Measurements from ENCODE around the gene NTN5.
"Not testable (repeated sequence)": the region's sequence is repeated elsewhere in the genome, so short reads cannot be mapped to it uniquely, and the experiment has no call there.

NTN5 gene

GRCh38 chr19:48642862-48643261, 30.0 kb downstream of the NTN5 start:
- no peak for DNase-seq

- DNase-seq, result no peak
Measured at GRCh38 chr19:48641850-48642249, 31.0 kb downstream of the NTN5 start.

DNA sequence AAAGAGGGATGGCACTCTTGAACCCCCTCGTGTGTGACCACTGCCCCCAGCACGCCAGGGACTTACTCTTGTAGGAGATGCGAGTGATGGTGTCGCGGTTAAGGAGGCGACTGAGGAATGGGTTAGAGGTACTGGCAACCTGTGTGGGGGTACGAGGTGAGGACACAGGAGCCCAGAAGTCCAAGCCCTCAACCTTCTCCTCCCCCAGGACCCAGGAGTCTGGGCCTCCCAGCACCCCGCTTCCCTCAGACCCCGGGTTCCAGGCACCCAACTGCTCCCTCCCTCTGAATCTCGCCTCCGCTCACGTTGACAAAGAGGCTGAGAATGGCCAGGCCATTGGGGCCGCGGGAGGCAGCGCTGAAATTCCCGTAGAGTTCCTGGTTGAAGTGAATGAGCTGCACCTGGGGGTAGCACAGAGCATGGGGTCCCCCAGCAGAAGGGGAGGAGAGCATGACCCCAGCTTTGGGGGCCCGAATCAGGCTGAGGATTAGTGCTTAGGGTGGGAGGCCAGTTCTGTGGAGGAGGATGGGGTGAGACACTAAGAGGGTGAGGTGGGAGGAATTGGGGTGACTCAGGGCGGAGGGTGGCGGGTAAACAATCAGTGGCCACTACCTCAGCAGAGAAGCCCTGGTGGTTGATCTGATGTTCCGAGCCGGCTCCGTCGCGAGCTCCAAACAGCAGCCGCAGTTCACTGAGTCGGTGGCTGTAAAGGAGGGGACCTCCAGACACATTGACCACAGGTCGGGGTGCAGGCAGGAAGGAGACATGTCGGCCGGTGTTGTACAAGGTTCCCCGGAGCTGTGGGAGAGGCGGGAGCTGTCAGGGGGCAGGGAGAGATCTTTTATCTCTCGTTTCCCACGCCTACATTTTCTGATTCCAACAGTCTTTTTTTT, 33.1 kb downstream of the NTN5 start:
- DNase-seq, result no peak

- no peak for DNase-seq
Measured at GRCh38 chr19:48638831-48639381, 33.9 kb downstream of the NTN5 start.

DNA sequence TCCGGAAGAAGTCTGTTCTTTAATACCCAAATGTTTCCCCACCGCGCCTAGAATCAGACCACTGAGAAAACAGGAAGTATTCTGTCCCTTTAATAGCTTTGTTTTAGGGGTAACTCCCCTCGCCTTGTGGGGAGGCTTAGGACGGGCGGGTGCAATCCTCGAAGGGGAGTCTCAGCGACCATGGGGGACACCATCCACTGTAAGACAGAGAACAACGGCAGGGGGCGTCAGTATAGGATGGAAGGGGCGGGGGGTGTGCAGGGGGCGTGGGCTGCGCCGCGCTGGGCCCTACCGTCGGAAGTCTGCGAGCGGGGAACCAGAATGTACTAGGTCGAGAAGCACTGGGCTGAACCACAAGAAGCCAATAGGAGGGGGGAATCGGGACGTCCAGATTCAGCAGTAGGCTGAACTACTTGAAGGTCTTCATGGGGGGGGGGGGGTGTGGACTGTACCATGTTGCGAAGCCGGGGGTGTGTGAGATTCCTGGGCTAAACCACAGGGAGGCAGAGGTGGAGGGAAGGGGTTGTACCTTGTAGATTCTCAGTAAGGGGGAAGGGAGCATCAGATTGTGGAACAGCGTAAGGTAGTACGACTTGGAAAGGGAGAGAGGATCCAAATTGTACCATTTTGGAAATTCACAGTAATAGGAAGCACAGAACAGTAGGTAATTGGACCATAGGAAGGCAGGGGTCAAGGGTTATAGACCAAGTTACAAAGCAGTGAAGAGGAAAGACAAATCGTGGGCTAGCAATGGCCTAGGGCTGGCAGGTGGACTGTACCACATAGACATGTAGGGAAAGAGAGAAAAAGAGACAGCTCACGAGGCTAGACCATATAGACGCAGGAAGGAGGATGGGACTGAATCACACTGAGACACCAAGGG, 34.6 kb downstream of the NTN5 start:
- DNase-seq, result peak; percentile 96

DNA sequence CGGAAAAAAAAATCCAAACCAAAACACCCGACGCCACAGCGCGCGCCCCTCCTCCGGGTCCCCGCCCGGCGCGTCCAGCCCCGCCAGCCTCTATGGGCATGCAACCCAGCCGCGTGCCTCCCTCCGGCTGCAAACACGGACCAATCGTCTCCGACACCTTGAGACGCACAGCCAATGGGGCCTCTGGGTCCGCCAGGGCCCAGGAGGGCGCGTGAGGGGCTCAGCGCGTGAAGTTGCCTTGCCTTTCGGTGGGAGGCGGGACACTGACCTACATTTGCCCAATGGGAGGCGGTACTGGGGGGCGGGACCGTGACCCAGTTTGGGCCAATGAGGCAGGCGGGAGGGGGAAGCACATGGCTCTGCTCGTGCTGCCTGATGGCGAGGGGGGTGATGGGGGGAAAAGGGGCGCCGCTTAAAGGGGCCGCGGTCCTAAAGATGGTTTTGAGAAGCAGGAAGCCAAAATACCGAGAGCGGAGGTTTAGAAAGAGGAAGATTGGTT, 35.3 kb downstream of the NTN5 start:
- peak; percentile 98 for DNase-seq

- peak; percentile 35 for DNase-seq
Measured at GRCh38 chr19:48636859-48637448, 35.9 kb downstream of the NTN5 start, which contains the start of gene DBP. Gene DBP, minus strand, starts transcription at chr19:48637379. Its CDS starts 385 bp downstream, at chr19:48636994.

GRCh38 chr19:48635966-48636858, 36.6 kb downstream of the NTN5 start:
- DNase-seq, result no peak

GRCh38 chr19:48635263-48635965, 37.4 kb downstream of the NTN5 start:
- peak; percentile 70 for DNase-seq

- peak; percentile 89 for DNase-seq
Measured at GRCh38 chr19:48634424-48635262, 38.2 kb downstream of the NTN5 start.

DNA sequence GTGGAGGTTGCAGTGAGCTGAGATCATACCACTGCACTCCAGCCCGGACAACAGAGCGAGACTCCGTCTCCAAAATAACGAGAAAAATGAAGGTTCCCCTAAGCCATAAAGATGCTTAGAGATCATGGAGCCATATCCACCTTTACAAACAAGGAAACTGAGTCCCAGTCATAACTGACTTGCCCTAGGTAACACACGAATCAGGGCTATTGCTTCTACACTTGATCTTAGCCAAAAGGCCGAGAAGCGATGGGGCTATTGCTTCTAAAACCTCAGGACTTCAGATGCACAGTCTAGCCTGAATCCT, 38.8 kb downstream of the NTN5 start:
- DNase-seq, result no peak

- no peak for DNase-seq
Measured at GRCh38 chr19:48633148-48634035, 39.4 kb downstream of the NTN5 start.

DNA sequence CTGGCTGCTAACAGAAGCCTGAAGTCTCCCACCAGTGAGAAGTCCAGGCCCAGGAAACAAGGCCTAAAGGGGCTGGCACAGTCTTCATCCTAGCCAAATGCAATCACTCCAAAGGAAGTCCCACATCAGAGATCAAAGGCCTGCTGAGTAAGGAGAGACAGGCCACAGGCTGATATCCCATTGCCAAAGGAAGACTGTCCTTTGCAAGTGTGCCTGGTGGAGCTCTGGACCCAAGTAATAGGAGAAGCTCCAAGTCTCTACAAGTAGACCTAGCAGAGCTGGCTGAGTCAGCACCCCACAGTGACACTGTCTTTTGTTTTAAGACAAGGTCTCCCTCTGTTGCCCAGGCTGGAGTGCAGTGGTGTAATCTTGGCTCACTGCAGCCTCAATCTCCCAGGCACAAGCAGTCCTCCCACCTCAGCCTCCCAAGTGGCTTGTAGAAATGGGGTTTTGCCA, 40.1 kb downstream of the NTN5 start:
- no peak for DNase-seq

DNA sequence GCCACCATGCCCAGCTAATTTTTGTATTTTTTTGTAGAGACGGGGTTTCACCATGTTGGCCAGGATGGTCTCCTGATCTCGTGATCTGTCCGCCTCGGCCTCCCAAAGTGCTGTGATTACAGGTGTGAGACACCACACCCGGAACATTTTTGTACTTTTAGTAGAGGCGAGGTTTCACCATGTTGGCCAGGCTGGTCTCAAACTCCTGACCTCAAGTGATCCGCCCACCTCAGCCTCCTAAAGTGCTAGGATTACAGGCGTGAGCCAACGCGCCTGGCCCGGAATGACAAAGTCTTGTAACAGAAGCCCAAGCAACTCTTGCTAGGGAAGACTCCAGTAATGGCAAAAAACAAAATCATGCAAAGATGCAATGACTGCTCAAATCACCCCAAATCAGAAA, 40.5 kb downstream of the NTN5 start:
- not testable (repeated sequence) for DNase-seq

DNA sequence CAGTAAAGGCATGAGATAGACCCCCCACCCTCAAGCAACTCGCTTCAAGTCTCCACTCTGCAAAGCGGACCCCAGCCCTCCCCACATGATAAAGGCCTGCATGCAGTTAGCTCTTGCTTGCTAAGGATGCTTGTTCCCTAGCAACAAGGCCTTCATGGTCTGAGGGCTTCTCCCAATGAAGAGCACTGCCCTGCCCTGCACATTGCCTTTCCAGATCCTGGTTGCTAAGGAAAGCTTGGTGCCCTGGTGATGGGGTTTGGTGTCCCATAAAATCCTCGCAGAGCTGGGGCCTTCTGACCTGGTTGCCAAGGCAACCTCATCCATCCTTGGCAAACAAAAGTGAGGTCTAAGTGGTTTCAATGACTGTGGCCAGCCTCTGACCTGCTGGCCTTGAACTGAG, 41.6 kb downstream of the NTN5 start:
- DNase-seq, result no peak

DNA sequence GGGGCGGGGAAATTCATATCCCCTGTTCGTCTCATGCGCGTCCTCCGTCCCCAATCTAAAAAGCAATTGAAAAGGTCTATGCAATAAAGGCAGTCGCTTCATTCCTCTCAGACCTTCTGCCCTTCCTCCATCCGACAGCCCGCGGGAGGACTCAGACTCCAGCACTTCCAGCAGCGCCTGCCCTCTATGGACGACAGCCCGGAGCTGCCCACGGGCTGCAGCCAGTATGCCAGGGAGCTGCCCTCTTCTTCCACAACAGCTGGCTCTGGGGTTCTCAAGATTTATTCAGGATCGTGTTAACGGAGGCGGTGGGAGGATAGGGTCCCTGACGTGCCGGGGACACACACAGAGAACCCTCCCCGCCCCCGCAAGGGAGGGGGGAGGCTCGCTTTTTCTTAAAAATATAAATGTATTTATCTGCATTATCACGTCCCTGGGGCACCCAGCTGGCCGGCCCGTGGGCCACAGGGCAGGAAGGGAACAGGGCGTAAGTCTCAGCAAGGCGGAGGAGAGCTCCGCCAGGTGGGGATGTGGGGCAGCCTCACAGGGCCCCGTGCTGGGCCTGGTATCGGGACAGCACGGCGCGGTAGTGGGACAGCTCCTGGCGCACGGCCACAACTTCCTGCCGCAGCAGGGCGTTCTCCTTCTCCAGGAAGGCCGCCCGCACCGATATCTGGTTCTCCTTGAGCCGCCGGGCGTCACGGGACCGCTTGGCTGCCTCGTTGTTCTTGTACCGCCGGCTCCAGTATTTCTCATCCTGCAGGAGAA, 42.3 kb downstream of the NTN5 start:
- DNase-seq, result no peak

DNA sequence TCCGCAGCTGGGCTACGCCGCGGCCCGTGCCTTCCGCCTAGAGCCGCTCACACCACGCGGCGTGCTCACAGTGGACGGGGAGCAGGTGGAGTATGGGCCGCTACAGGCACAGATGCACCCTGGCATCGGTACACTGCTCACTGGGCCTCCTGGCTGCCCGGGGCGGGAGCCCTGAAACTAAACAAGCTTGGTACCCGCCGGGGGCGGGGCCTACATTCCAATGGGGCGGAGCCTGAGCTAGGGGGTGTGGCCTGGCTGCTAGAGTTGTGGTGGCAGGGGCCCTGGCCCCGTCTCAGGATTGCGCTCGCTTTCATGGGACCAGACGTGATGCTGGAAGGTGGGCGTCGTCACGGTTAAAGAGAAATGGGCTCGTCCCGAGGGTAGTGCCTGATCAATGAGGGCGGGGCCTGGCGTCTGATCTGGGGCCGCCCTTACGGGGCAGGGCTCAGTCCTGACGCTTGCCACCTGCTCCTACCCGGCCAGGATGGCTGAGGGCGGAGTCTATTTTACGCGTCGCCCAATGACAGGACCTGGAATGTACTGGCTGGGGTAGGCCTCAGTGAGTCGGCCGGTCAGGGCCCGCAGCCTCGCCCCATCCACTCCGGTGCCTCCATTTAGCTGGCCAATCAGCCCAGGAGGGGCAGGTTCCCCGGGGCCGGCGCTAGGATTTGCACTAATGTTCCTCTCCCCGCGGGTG, 43.1 kb downstream of the NTN5 start:
- DNase-seq, result no peak

GRCh38 chr19:48629297-48629598, 43.6 kb downstream of the NTN5 start:
- no peak for DNase-seq
